ENCODE measurements around the gene PDE11A. TPM values are rescaled to one million over a fixed set of nuclear protein-coding genes. Genes with fewer than 3 reads are reported as not detected.

PDE11A gene
- not detected in 2 replicates for total RNA-seq

DNA sequence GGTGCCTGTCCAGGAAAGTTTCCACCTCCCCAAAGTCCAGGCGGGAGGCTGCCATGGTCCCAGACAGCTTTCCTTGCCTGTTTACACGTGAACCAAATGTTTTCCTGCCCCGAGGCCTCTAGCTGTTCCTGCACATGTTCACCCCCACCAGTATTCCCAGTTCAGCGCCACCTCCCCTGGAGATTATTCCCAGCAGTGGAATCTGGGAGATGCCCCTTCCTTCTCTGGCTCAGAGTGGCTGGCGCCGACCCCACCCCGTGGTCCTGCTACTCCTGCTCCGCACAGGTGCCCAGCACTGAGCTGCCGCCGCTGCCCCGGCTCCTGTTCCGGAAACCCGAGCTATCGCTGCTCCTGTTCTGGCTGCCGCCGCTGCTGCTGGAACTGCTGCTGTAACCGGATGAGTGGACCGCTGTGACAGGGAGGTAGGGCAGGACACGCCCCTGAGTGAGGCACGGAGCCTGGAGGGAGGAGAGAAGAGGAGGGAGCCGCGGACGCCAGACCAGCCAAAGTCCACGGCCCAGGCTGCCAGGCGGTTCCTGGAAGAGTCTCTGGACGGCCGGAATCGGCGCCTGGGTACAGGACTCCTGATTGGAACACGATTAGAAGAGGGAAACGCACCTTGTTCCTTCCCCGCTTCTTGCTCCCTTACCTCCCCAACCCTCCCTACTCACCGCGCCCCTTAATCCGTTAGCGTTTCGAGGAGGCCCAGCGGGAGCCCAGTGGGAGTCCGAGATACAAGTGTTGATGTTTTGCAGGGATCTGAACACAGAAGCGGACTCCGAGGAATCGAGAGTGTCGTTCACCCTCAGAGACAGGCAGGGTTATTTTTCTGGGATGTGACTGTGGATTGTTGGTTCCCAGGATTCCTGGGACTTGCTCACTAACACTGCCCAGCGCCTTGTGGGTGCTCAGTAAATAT is at the start of gene PDE11A:
TSS of gene PDE11A (minus strand) at position 395 of the 919 bp plus-strand sequence. CDS start at position 55, 340 bp downstream.
- Mint-ChIP-seq H3K27ac (no peak within 1 kb of the TSS), H3K4me1 (ENCODE audit: low read depth) (peaks cover 10% of the 10 kb centered on the region), H3K9me3 (no peaks in the 10 kb centered on the region), H3K36me3 (ENCODE audit: low read depth) (no peaks in the 10 kb centered on the region), H3K27me3 (ENCODE audit: insufficient read depth) (peaks cover 51% of the 10 kb centered on the region), H3K4me3 (peak within 1 kb of the TSS; percentile 66)
- intact Hi-C loops (cut with micrococcal nuclease) = no loop called here
- DNase-seq (ENCODE audit: low spot score) = peak; percentile 27

DNA sequence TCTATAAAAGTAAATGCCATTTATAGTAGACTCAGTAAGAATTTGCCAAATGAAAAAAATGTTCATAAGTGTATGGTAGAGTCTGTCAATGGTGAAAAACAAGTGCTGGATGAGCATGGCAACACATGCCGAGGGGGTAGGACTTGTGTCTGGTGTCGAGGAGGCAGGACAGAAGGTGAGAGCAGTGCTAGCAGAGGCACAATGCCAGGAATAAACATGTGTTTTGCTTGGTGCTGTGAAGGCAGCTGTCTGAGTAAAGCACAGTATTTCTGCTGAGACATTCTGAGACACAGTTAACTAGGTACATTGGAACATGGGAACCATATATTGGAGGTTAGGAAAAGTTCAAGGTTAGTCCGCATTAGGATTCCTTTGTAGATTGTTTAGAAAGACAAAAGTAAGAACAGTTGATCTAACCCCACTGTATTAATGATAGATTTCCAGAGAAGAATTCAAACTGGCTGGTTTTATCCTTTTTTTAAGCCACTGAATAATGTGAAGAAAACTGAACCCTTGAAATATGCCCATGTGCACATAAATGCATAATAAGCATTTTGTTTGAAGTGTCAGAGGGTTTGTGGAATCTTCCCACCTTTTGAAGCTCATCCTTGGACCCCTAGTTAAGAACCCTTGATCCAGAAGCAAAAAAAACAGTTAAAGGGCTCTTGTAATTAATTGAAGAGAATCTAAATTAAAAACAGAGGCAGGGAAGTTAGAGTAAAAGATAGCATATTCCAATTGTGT is 46.8 kb upstream of the PDE11A start:
- H3K4me3 Mint-ChIP-seq = no peak overlapping the region
- no peak for DNase-seq (ENCODE audit: low spot score)
- H3K27me3 Mint-ChIP-seq (ENCODE audit: insufficient read depth) = no peaks in the 10 kb centered on the region
- H3K4me1 Mint-ChIP-seq (ENCODE audit: low read depth) = peaks cover 21% of the 10 kb centered on the region
- H3K27ac Mint-ChIP-seq = no peak overlapping the region
- no peaks in the 10 kb centered on the region for H3K9me3 Mint-ChIP-seq
- H3K36me3 Mint-ChIP-seq (ENCODE audit: low read depth) = peaks cover 27% of the 10 kb centered on the region
- intact Hi-C loops (cut with micrococcal nuclease) = no loop called here

DNA sequence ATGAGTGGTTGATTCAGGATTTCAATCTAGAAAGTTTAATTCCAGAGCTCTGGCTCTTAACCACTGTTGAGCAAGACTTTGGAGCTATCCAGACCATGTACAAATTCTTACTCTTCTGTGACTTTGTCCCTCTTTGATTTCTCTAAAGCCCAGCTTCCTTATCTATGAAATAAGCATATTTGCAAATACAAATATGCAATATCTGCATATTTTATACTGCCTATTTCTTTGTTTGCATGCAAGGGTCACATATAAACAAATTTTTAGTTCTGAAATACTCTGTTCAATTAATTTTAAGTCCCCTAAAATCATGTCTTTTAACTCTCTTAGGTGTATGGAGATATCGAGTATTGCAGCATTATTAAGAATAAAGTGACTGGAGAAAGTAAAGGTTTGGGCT is 45.1 kb upstream of the PDE11A start:
- DNase-seq (ENCODE audit: low spot score) = no peak
- intact Hi-C loops (cut with micrococcal nuclease) = no loop called here
- H3K4me1 Mint-ChIP-seq (ENCODE audit: low read depth) = peaks cover 36% of the 10 kb centered on the region
- no peaks in the 10 kb centered on the region for H3K9me3 Mint-ChIP-seq
- H3K36me3 Mint-ChIP-seq (ENCODE audit: low read depth) = peaks cover 20% of the 10 kb centered on the region
- no peak overlapping the region for H3K27ac Mint-ChIP-seq
- H3K4me3 Mint-ChIP-seq = no peak overlapping the region
- H3K27me3 Mint-ChIP-seq (ENCODE audit: insufficient read depth) = no peaks in the 10 kb centered on the region

DNA sequence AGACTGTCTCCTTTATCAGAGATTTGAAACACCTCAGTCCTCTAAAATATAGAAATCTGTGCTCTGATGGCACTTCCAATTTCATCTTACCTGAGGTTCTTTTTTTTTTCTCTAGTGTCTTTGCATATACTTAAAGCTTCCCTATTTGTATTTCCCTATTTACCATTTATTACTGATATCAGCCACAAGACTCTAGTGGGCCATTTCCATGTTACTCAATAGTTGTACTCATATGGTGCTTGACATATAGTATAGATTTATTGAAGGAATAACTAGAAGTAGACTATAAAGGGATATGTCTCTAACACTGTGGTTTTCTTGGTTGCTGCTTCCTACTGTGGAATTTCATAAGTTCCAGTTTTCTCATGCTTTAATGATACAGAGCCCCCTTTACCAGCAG is 42.7 kb upstream of the PDE11A start:
- no peak for DNase-seq (ENCODE audit: low spot score)
- Mint-ChIP-seq H3K9me3 (no peaks in the 10 kb centered on the region), H3K27ac (peak overlapping the region; percentile 12), H3K4me1 (ENCODE audit: low read depth) (peaks cover 41% of the 10 kb centered on the region), H3K4me3 (peak overlapping the region; percentile 33), H3K36me3 (ENCODE audit: low read depth) (peaks cover 7% of the 10 kb centered on the region), H3K27me3 (ENCODE audit: insufficient read depth) (no peaks in the 10 kb centered on the region)
- intact Hi-C loops (cut with micrococcal nuclease) = no loop called here

DNA sequence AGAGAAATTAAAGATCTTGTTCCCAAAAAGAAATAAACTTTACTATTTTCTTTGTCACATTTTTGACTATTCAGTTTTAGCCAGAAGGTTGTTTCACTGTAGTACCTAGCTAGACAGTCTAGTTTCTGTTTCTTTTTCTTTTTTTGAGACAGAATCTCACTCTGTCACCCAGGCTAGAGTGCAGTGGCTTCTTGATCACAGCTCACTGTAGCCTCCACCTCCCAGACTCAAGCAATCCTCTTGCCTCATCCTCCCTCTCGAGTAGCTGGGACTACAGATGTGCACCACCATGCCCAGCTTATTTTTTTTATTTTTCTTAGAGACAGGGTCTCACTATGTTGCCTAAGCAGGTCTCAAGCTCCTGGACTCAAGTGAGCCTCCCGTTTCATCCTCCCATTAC is 41.9 kb upstream of the PDE11A start:
- Mint-ChIP-seq H3K9me3 (no peaks in the 10 kb centered on the region), H3K4me3 (peak overlapping the region; percentile 87), H3K27me3 (ENCODE audit: insufficient read depth) (no peaks in the 10 kb centered on the region), H3K36me3 (ENCODE audit: low read depth) (peaks cover 5% of the 10 kb centered on the region), H3K27ac (peak overlapping the region; percentile 59), H3K4me1 (ENCODE audit: low read depth) (peaks cover 39% of the 10 kb centered on the region)
- intact Hi-C loops (cut with micrococcal nuclease) = loop anchor here (5.0 kb wide), 4 partner anchors 183 to 722 kb away; partner anchors contain the start of gene AGPS
- no peak for DNase-seq (ENCODE audit: low spot score)

DNA sequence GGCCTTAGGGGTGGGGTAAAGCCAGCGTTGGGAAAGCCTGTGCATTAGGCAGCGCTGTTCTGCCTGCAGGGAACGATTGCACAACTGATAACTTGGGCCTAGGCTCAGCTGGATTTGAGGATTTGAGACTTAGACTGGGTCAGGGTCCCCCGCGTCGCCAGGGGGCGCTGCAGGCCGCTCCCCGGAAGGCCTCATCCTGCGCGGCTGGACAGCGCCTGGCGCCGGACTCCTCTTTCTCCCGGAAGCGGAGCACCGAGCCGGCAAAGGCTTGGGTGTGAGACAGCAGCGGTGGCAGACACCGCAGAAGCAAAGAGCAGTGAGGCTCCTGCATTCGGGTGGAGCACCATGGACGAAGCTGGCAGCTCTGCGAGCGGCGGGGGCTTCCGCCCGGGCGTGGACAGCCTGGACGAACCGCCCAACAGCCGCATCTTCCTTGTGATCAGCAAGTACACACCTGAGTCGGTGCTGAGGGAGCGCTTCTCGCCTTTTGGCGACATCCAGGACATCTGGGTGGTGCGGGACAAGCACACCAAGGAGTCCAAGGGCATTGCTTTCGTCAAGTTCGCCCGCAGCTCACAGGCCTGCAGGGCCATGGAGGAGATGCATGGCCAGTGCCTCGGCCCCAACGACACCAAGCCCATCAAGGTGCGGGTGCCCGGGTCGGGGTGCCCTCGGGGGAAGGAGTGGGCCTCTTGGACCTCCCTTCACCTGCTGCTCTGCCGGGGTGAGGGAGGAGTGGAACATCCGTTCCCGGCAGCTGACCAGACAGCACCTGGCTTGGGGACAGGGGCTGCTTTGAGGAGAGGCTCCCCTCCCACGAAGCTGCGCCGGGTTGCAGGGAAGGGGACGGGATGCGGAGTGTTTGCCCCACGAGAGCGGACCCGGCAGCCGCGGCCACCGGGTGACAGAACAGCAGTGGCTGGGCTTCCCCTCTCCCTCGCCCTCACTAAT is 39.9 kb upstream of the PDE11A start, which contains the start of gene RBM45:
TSS of gene RBM45 (plus strand) at position 236 of the 951 bp plus-strand sequence. CDS start at position 346, 110 bp downstream.
- H3K36me3 Mint-ChIP-seq (ENCODE audit: low read depth) = peaks cover 3% of the 10 kb centered on the region
- intact Hi-C loops (cut with micrococcal nuclease) = loop anchor here (1.0 to 5.0 kb wide), 10 partner anchors 83 to 1894 kb away; partner anchors contain the start of genes AGPS, CWC22, FKBP7 and HNRNPA3
- peak within 1 kb of the TSS; percentile 87 for H3K4me3 Mint-ChIP-seq
- H3K27ac Mint-ChIP-seq = peak within 1 kb of the TSS; percentile 75
- H3K9me3 Mint-ChIP-seq = no peaks in the 10 kb centered on the region
- H3K4me1 Mint-ChIP-seq (ENCODE audit: low read depth) = peaks cover 33% of the 10 kb centered on the region
- DNase-seq (ENCODE audit: low spot score) = peak; percentile 83
- no peaks in the 10 kb centered on the region for H3K27me3 Mint-ChIP-seq (ENCODE audit: insufficient read depth)

DNA sequence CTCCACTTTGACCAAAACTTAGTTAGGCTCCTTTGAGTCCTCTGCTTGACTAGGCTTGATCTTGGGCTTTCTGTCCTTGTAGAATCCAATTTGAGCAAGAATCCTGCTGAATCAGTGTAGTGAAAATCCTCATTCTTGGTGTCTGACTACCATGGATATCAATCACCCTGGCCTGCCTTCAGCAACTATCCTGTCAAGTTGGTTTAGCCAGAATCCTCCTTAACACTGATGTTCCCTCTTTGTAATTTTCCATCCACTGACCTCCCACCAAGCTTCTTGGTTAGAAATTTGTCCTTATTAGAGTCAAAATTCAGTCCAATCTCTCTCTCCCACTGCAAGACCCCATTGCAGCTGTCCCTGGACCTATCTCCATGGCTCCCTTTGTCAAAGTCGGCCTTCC is 39.2 kb upstream of the PDE11A start:
- Mint-ChIP-seq H3K4me1 (ENCODE audit: low read depth) (peaks cover 33% of the 10 kb centered on the region), H3K36me3 (ENCODE audit: low read depth) (peaks cover 3% of the 10 kb centered on the region), H3K4me3 (peak overlapping the region; percentile 87), H3K27ac (no peak overlapping the region), H3K9me3 (no peaks in the 10 kb centered on the region), H3K27me3 (ENCODE audit: insufficient read depth) (peaks cover 3% of the 10 kb centered on the region)
- intact Hi-C loops (cut with micrococcal nuclease) = loop anchor here (1.0 to 5.0 kb wide), 11 partner anchors 84 to 1895 kb away; partner anchors contain the start of genes AGPS, CWC22, FKBP7 and HNRNPA3
- DNase-seq (ENCODE audit: low spot score) = no peak

DNA sequence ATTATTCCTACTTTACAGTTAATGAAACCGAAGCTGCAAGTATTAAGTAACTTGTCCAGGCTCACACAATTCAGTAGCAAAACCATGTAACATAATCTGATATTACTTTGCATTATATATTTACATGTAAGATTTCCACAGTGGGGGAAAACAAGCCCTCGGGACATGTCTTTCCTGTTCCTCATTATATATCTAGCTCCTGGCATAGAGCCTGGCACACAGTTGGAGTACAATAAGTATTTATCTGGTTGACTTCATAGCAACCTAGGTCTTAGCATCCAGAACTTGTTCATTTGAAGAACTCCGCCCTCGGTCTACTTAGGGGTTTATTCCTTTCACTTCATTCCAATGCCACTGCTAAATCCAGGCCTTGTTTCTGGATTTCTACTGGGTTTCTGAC is 38.1 kb upstream of the PDE11A start:
- Mint-ChIP-seq H3K4me3 (no peak overlapping the region), H3K4me1 (ENCODE audit: low read depth) (peaks cover 33% of the 10 kb centered on the region), H3K27me3 (ENCODE audit: insufficient read depth) (peaks cover 7% of the 10 kb centered on the region), H3K27ac (no peak overlapping the region), H3K9me3 (no peaks in the 10 kb centered on the region), H3K36me3 (ENCODE audit: low read depth) (no peaks in the 10 kb centered on the region)
- intact Hi-C loops (cut with micrococcal nuclease) = loop anchor here (2.0 to 5.0 kb wide), 5 partner anchors 187 to 718 kb away; partner anchors contain the start of gene AGPS
- no peak for DNase-seq (ENCODE audit: low spot score)

DNA sequence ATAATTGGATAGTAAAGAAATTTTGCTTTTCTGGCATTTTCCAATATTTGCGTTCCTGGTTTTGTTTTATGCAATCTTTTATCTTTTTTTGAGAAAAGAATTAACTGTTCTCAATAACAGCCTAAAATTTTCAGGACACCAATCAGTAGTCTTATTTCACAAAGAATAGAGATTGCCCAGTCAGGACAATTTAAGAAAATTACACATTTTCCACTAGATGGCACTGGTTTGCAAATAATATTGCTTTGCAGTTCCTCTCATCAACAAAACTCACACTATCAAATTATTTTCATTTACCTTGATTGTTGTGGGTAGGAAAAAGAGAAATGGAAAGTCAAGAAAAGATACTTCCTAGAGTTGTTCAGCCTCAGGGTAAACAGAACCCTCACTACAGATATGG is 37.2 kb upstream of the PDE11A start:
- Mint-ChIP-seq H3K4me1 (ENCODE audit: low read depth) (peaks cover 24% of the 10 kb centered on the region), H3K4me3 (no peak overlapping the region), H3K27me3 (ENCODE audit: insufficient read depth) (peaks cover 7% of the 10 kb centered on the region), H3K36me3 (ENCODE audit: low read depth) (no peaks in the 10 kb centered on the region), H3K9me3 (no peaks in the 10 kb centered on the region), H3K27ac (no peak overlapping the region)
- no peak for DNase-seq (ENCODE audit: low spot score)
- intact Hi-C loops (cut with micrococcal nuclease) = loop anchor here (2.0 to 5.0 kb wide), 5 partner anchors 187 to 718 kb away; partner anchors contain the start of gene AGPS

DNA sequence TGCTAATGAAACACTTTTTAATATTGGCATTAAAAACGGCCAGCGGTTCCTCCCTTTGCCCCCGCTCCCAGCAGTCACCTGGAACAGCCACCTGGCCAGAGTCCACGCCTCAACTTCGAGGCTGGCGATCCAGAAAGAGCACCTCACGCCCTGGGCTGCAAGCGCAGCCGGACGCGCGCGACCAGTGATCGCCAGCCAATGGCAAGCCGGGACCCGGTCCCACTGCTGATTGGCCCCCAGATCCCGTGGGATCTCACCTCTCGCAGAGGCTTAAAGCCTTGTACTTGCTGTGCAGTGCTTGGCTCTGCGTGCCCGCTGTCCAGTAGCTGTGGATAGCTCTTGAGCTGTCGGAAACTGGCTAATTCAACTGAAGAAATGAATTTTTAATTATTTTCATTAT is 35.6 kb upstream of the PDE11A start:
- no peak for DNase-seq (ENCODE audit: low spot score)
- H3K36me3 Mint-ChIP-seq (ENCODE audit: low read depth) = no peaks in the 10 kb centered on the region
- H3K4me3 Mint-ChIP-seq = no peak overlapping the region
- peaks cover 10% of the 10 kb centered on the region for H3K27me3 Mint-ChIP-seq (ENCODE audit: insufficient read depth)
- H3K27ac Mint-ChIP-seq = no peak overlapping the region
- intact Hi-C loops (cut with micrococcal nuclease) = no loop called here
- H3K4me1 Mint-ChIP-seq (ENCODE audit: low read depth) = peaks cover 9% of the 10 kb centered on the region
- H3K9me3 Mint-ChIP-seq = no peaks in the 10 kb centered on the region

DNA sequence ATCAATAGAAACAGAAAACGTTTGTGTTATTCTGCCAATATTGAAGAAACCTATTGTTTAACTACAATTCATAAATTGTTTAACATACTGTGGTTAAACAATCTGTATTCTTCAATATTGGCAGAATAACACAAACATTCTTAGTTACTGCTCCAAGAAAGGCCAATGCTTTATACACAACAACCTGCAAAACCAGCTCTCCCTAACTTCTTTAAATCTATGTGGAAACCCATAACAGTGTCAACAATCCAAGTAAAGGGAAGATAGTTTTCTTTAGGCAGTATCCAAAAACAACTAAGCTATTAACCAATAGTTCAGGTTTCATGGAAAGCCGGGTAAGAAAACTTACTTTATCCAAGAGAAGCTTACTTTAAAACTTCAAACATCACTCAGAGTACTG is 33.5 kb upstream of the PDE11A start:
- intact Hi-C loops (cut with micrococcal nuclease) = no loop called here
- Mint-ChIP-seq H3K4me1 (ENCODE audit: low read depth) (no peaks in the 10 kb centered on the region), H3K27me3 (ENCODE audit: insufficient read depth) (peaks cover 13% of the 10 kb centered on the region), H3K27ac (no peak overlapping the region), H3K36me3 (ENCODE audit: low read depth) (no peaks in the 10 kb centered on the region), H3K9me3 (no peaks in the 10 kb centered on the region), H3K4me3 (no peak overlapping the region)
- no peak for DNase-seq (ENCODE audit: low spot score)

DNA sequence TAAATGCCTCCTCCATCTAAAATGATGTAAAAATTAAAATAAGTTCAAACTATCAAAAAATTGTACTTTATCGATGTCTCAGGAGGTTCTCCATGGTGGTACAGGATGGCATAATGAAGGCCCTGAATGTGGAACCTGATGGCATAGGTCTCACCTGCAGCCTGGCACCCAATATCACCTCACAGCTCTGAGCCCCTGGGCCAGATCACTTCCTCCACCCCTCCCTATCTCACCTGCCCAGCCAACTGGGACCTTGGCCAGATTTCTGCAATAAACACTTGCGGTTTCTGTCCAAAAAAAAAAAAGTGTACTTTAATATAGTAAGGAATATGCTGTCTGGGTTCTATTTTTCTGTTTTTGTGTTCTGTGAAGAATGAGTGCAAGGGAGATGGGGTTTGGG is 33.0 kb upstream of the PDE11A start:
- H3K9me3 Mint-ChIP-seq = no peaks in the 10 kb centered on the region
- H3K4me3 Mint-ChIP-seq = no peak overlapping the region
- no peaks in the 10 kb centered on the region for H3K36me3 Mint-ChIP-seq (ENCODE audit: low read depth)
- peaks cover 15% of the 10 kb centered on the region for H3K27me3 Mint-ChIP-seq (ENCODE audit: insufficient read depth)
- H3K4me1 Mint-ChIP-seq (ENCODE audit: low read depth) = no peaks in the 10 kb centered on the region
- intact Hi-C loops (cut with micrococcal nuclease) = no loop called here
- H3K27ac Mint-ChIP-seq = no peak overlapping the region
- no peak for DNase-seq (ENCODE audit: low spot score)
